CD4-positive, CD25-positive, alpha-beta regulatory T cell (primary cell): ENCODE results near the gene SHC3. TPM values are rescaled to one million over a fixed set of nuclear protein-coding genes. Genes with fewer than 3 reads are reported as not detected.

Experiments
- ATAC-seq, 2 donors: fragments of 150-1000 bp; cut with Tn5 transposase; one replicate each; pipeline ENCODE4 v1.10.0; 2021; ENCODE audit warnings: low read depth in 2 of 2, moderate number of reproducible peaks in 2 of 2, moderate library complexity in 1 of 2
- DNase-seq, 3 donors: peaks; one replicate each; pipeline versions ENCODE4 v3.0.0 to v3.0.0-alpha.2; 2012 to 2022; ENCODE audit warnings: mixed read lengths in 1 of 3
- H3K27ac ChIP-seq: one replicate; pipeline ENCODE4 v1.7.0; 2013; ENCODE audit warnings: mild to moderate bottlenecking, low read length; ENCODE audit not compliant: insufficient read depth, poor library complexity, severe bottlenecking
- H3K27me3 ChIP-seq: one replicate; pipeline ENCODE4 v1.7.0; 2013; ENCODE audit warnings: low read length; ENCODE audit not compliant: control insufficient read depth, insufficient read depth
- H3K36me3 ChIP-seq: one replicate; pipeline ENCODE4 v1.7.0; 2013; ENCODE audit warnings: mild to moderate bottlenecking, low read length, moderate library complexity; ENCODE audit not compliant: control insufficient read depth, insufficient read depth
- H3K4me1 ChIP-seq: 2 replicates; pipeline ENCODE4 v1.7.0; 2013; ENCODE audit warnings: mild to moderate bottlenecking, low read length; ENCODE audit not compliant: insufficient read depth, control insufficient read depth, poor library complexity, severe bottlenecking
- H3K4me3 ChIP-seq: one replicate; pipeline ENCODE4 v1.7.0; 2013; ENCODE audit warnings: low read depth, mild to moderate bottlenecking, low read length, moderate library complexity
- H3K9me3 ChIP-seq, 2 experiments: 1 replicate in 1 of 2; 2 replicates in 1 of 2; pipeline ENCODE4 v1.7.0; 2013; ENCODE audit warnings: low read length in 2 of 2, mild to moderate bottlenecking in 1 of 2, moderate library complexity in 1 of 2; ENCODE audit not compliant: control insufficient read depth in 2 of 2
- H3K27ac Mint-ChIP-seq, 3 donors: one replicate each; pipeline ENCODE4 v1.8.0; 2020 to 2022; ENCODE audit warnings: mild to moderate bottlenecking in 3 of 3, mixed read lengths in 3 of 3, moderate library complexity in 2 of 3
- H3K27me3 Mint-ChIP-seq: one replicate; pipeline ENCODE4 v1.8.0; 2022; ENCODE audit warnings: mild to moderate bottlenecking, mixed read lengths
- H3K36me3 Mint-ChIP-seq: one replicate; pipeline ENCODE4 v1.8.0; 2020; ENCODE audit warnings: mixed read lengths
- H3K4me1 Mint-ChIP-seq, 4 donors: one replicate each; pipeline ENCODE4 v1.8.0; 2020 to 2022; ENCODE audit warnings: mixed read lengths in 4 of 4, mild to moderate bottlenecking in 1 of 4
- H3K4me3 Mint-ChIP-seq, 4 donors: one replicate each; pipeline ENCODE4 v1.8.0; 2020 to 2022; ENCODE audit warnings: mild to moderate bottlenecking in 4 of 4, mixed read lengths in 4 of 4, moderate library complexity in 3 of 4
- H3K9me3 Mint-ChIP-seq, 7 donors: one replicate each; pipeline ENCODE4 v1.8.0; 2020 to 2022; ENCODE audit warnings: mixed read lengths in 7 of 7, mild to moderate bottlenecking in 3 of 7, moderate library complexity in 2 of 7
- polyA plus RNA-seq, 4 donors: library from polyadenylated mRNA; unstranded; fragments of 300-500 nt; fragmentation: Illumina TruSeq; gene quantifications; one replicate each; pipeline ENCODE4 v1.2.3, GENCODE V29; 2021
- total RNA-seq: library from RNA; stranded (reverse); gene quantifications from one replicate; pipeline ENCODE4 v1.2.3, GENCODE V29; 2022

SHC3 gene
- total and polyA plus RNA-seq, 5 donors from 2014 or later = not detected

DNA sequence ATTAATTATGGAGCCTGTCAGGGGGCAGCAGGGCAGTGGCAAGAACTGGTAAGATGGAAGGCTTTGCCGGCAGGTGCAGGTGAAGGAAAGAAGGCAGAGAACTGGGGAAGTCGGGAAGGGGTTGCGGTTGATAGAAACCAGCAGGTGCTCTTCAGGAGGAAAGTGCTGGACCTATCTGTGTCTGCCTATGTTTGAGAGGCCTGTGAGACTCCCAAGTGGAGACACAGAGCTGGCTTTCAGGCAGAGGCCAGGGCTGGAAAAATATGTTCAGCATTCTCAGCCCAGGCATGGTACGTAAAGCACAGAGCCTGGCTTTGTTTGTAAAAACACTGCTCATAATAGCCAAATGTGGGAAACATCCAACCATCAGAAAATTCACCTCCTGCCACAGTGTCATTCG, 117.8 kb downstream of the SHC3 start:
- H3K36me3 ChIP-seq = no peaks in the 10 kb centered on the region
- no peaks in the 10 kb centered on the region for H3K4me1 ChIP-seq
- Mint-ChIP-seq H3K27ac (no peak overlapping the region), H3K9me3 (no peaks in the 10 kb centered on the region), H3K36me3 (no peaks in the 10 kb centered on the region), H3K4me1 (no peaks in the 10 kb centered on the region), H3K4me3 (no peak overlapping the region), H3K27me3 (peaks cover 5% of the 10 kb centered on the region)
- H3K4me3 ChIP-seq = no peak overlapping the region
- H3K27me3 ChIP-seq = no peaks in the 10 kb centered on the region
- no peak for DNase-seq
- H3K27ac ChIP-seq = no peak overlapping the region
- H3K9me3 ChIP-seq = no peaks in the 10 kb centered on the region
- no peak for ATAC-seq

- no peaks in the 10 kb centered on the region for H3K9me3 ChIP-seq
- H3K27me3 ChIP-seq = no peaks in the 10 kb centered on the region
- Mint-ChIP-seq H3K27me3 (peaks cover 5% of the 10 kb centered on the region), H3K9me3 (no peaks in the 10 kb centered on the region), H3K36me3 (no peaks in the 10 kb centered on the region), H3K4me3 (no peak overlapping the region), H3K27ac (no peak overlapping the region), H3K4me1 (no peaks in the 10 kb centered on the region)
- H3K36me3 ChIP-seq = no peaks in the 10 kb centered on the region
- H3K4me3 ChIP-seq = no peak overlapping the region
- H3K4me1 ChIP-seq = no peaks in the 10 kb centered on the region
- H3K27ac ChIP-seq = no peak overlapping the region
- ATAC-seq (no peak), DNase-seq (peak in 1 of 3 donors; percentile 13)
These were observed 118.6 kb downstream of the SHC3 start for GRCh38 chr9:89059925-89060506.

- no peak overlapping the region for H3K27ac ChIP-seq
- Mint-ChIP-seq H3K36me3 (no peaks in the 10 kb centered on the region), H3K4me3 (no peak overlapping the region), H3K9me3 (no peaks in the 10 kb centered on the region), H3K4me1 (no peaks in the 10 kb centered on the region), H3K27me3 (no peaks in the 10 kb centered on the region), H3K27ac (no peak overlapping the region)
- no peaks in the 10 kb centered on the region for H3K27me3 ChIP-seq
- DNase-seq (peak in 1 of 3 donors; percentile 4), ATAC-seq (no peak)
- no peak overlapping the region for H3K4me3 ChIP-seq
- no peaks in the 10 kb centered on the region for H3K9me3 ChIP-seq
- no peaks in the 10 kb centered on the region for H3K36me3 ChIP-seq
- H3K4me1 ChIP-seq = no peaks in the 10 kb centered on the region
These were observed 119.7 kb downstream of the SHC3 start for GRCh38 chr9:89058906-89059305.

DNA sequence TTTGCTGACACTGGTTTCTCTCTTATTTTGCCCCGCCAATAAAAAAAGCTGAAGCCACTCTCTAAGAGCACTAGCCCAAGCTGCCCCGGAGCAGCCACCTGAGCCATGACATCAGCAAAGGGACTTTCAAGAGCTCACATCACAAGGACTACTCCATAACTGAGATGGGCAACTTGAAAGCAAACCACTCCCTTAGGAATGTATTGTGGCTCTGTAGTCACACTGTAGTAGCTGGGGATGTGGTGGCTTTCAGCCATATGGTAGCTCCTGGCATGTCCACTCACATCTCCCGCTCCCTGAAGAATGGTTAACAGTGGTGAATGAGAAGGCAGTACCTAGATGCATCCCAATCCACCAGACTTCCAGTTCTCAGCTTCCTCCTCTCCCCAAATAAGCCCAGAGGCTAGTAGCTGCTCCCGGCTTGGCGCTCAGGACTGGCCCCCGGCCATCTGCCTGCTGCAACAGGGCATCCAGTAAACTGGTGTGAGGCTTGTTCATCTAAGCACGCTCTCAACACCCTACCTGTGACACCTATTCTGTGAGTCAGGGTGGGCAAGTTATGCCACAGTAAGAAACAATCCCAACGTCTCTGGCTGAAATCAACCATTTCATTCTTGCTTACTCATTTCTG, 123.6 kb downstream of the SHC3 start:
- H3K9me3 ChIP-seq = no peaks in the 10 kb centered on the region
- no peaks in the 10 kb centered on the region for H3K36me3 ChIP-seq
- no peak overlapping the region for H3K4me3 ChIP-seq
- H3K36me3 Mint-ChIP-seq = no peaks in the 10 kb centered on the region
- peaks cover 5% of the 10 kb centered on the region for H3K27me3 Mint-ChIP-seq
- no peak overlapping the region for H3K27ac Mint-ChIP-seq
- H3K4me3 Mint-ChIP-seq = no peak overlapping the region
- H3K9me3 Mint-ChIP-seq = no peaks in the 10 kb centered on the region
- H3K4me1 ChIP-seq = no peaks in the 10 kb centered on the region
- H3K27ac ChIP-seq = no peak overlapping the region
- DNase-seq (no peak), ATAC-seq (no peak)
- no peaks in the 10 kb centered on the region for H3K4me1 Mint-ChIP-seq
- H3K27me3 ChIP-seq = no peaks in the 10 kb centered on the region

- Mint-ChIP-seq H3K4me1 (no peaks in the 10 kb centered on the region), H3K27me3 (peaks cover 5% of the 10 kb centered on the region), H3K27ac (no peak overlapping the region), H3K4me3 (no peak overlapping the region), H3K9me3 (no peaks in the 10 kb centered on the region), H3K36me3 (no peaks in the 10 kb centered on the region)
- Histone ChIP-seq H3K9me3 (no peaks in the 10 kb centered on the region), H3K4me1 (no peaks in the 10 kb centered on the region), H3K27ac (no peak overlapping the region), H3K36me3 (no peaks in the 10 kb centered on the region), H3K4me3 (no peak overlapping the region), H3K27me3 (no peaks in the 10 kb centered on the region)
- DNase-seq (no peak), ATAC-seq (no peak)
These were observed 125.3 kb downstream of the SHC3 start for GRCh38 chr9:89053301-89053700.

DNA sequence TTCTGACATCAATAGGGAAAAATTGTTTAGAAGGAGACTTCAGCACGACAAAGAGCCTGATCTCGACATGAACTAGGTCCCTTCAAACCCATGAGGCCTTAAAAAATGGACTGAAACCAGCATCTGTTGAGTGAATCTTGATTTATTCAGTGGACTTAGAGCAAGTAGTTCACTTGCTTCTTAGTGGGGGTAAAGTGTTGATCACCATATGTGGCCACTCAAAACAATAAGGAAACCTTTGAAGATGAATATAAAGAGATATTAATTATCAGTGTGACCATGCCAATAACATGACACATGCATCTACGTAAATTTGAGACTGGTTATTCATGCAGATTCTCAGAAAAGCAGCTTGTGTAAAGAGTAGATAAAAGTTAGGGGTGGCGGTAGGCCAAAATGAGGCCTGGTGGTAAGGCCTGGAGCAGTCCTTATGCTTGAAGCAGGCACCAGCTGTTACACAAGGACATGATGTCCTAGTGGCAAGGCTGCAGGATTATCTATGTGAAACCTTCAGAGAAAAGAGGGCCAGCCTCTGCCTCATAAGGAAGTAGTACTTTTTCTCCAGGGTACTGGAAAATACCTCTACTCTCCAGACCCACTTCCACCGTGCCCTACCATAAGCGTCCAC, 126.0 kb downstream of the SHC3 start:
- Mint-ChIP-seq H3K4me3 (no peak overlapping the region), H3K9me3 (no peaks in the 10 kb centered on the region), H3K27me3 (peaks cover 5% of the 10 kb centered on the region), H3K4me1 (no peaks in the 10 kb centered on the region), H3K27ac (no peak overlapping the region), H3K36me3 (no peaks in the 10 kb centered on the region)
- no peaks in the 10 kb centered on the region for H3K9me3 ChIP-seq
- H3K27ac ChIP-seq = no peak overlapping the region
- H3K4me3 ChIP-seq = no peak overlapping the region
- DNase-seq (no peak), ATAC-seq (no peak)
- H3K36me3 ChIP-seq = no peaks in the 10 kb centered on the region
- no peaks in the 10 kb centered on the region for H3K4me1 ChIP-seq
- no peaks in the 10 kb centered on the region for H3K27me3 ChIP-seq

GRCh38 chr9:89051421-89052025, 127.1 kb downstream of the SHC3 start:
- Mint-ChIP-seq H3K36me3 (no peaks in the 10 kb centered on the region), H3K4me3 (no peak overlapping the region), H3K27me3 (peaks cover 8% of the 10 kb centered on the region), H3K9me3 (no peaks in the 10 kb centered on the region), H3K27ac (no peak overlapping the region), H3K4me1 (no peaks in the 10 kb centered on the region)
- no peaks in the 10 kb centered on the region for H3K36me3 ChIP-seq
- H3K4me3 ChIP-seq = no peak overlapping the region
- no peaks in the 10 kb centered on the region for H3K9me3 ChIP-seq
- no peak overlapping the region for H3K27ac ChIP-seq
- no peaks in the 10 kb centered on the region for H3K4me1 ChIP-seq
- H3K27me3 ChIP-seq = no peaks in the 10 kb centered on the region
- DNase-seq = no peak
- ATAC-seq = no peak
